PFSK-1 (cell line): ENCODE measurements around the gene BCL11B.

ENCODE experiments used
- FOXP2 ChIP-seq: optimal IDR thresholded peaks from 2 replicates; pipeline ENCODE3; 2011; ENCODE audit warnings: borderline replicate concordance, control low read depth, inconsistent platforms; ENCODE audit not compliant: insufficient read depth; ENCODE audit errors: extremely low read length, extremely low read depth
- POLR2AphosphoS5 ChIP-seq: IDR thresholded peaks from 2 replicates; pipeline ENCODE4 v1.6.1; 2012; ENCODE audit warnings: low read depth, mild to moderate bottlenecking, control low read depth, low read length, moderate library complexity
- SIN3A ChIP-seq: IDR thresholded peaks from 2 replicates; pipeline ENCODE4 v1.6.1; 2012; ENCODE audit warnings: mild to moderate bottlenecking, low read length, moderate library complexity, borderline replicate concordance; ENCODE audit not compliant: insufficient read depth
- TAF1 ChIP-seq: IDR thresholded peaks from 2 replicates; pipeline ENCODE4 v1.6.1; 2012; ENCODE audit warnings: low read length, control low read depth, borderline replicate concordance; ENCODE audit not compliant: insufficient read depth
- TF ChIP-seq, protein P1 (sequence below), 2 experiments: IDR thresholded peaks; 2 replicates each; pipeline versions ENCODE4 v1.6.1 to v1.8.0; 2011 to 2012; ENCODE audit warnings: low read depth in 2 of 2, low read length in 2 of 2, control low read depth in 1 of 2, inconsistent platforms in 1 of 2, mild to moderate bottlenecking in 1 of 2, moderate library complexity in 1 of 2; ENCODE audit not compliant: insufficient read depth in 1 of 2

Gene BCL11B

DNA sequence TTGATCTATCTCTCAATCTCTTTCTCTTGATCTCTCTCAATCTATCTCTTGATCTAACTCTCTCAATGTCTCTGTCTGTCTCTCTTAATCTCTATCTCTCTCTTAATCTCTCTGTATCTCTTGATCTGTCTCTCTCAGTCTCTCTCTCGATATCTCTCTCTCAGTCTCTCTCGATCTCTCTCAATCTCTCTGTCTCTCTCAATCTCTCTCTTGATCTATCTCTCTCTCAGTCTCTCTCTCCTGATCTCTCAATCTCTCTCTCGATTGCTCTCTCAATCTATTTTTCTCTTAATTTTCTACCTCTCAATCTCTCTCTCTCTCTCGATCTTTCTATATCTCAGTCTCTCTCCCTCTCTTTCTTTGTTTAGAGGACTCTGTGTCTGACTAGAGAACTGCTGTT is 126.7 kb downstream of the BCL11B start:
- TF ChIP-seq FOXP2, result no peak
- TF ChIP-seq, protein P1, sequence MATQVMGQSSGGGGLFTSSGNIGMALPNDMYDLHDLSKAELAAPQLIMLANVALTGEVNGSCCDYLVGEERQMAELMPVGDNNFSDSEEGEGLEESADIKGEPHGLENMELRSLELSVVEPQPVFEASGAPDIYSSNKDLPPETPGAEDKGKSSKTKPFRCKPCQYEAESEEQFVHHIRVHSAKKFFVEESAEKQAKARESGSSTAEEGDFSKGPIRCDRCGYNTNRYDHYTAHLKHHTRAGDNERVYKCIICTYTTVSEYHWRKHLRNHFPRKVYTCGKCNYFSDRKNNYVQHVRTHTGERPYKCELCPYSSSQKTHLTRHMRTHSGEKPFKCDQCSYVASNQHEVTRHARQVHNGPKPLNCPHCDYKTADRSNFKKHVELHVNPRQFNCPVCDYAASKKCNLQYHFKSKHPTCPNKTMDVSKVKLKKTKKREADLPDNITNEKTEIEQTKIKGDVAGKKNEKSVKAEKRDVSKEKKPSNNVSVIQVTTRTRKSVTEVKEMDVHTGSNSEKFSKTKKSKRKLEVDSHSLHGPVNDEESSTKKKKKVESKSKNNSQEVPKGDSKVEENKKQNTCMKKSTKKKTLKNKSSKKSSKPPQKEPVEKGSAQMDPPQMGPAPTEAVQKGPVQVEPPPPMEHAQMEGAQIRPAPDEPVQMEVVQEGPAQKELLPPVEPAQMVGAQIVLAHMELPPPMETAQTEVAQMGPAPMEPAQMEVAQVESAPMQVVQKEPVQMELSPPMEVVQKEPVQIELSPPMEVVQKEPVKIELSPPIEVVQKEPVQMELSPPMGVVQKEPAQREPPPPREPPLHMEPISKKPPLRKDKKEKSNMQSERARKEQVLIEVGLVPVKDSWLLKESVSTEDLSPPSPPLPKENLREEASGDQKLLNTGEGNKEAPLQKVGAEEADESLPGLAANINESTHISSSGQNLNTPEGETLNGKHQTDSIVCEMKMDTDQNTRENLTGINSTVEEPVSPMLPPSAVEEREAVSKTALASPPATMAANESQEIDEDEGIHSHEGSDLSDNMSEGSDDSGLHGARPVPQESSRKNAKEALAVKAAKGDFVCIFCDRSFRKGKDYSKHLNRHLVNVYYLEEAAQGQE (IDR thresholded peaks at IDR 0.05; ENCODE audit: insufficient read depth in 1 of 2, low read depth in 2 of 2, low read length in 2 of 2), result no peak
- TF ChIP-seq TAF1, result no peak
- TF ChIP-seq SIN3A, result no peak
- no peak for TF ChIP-seq POLR2AphosphoS5

DNA sequence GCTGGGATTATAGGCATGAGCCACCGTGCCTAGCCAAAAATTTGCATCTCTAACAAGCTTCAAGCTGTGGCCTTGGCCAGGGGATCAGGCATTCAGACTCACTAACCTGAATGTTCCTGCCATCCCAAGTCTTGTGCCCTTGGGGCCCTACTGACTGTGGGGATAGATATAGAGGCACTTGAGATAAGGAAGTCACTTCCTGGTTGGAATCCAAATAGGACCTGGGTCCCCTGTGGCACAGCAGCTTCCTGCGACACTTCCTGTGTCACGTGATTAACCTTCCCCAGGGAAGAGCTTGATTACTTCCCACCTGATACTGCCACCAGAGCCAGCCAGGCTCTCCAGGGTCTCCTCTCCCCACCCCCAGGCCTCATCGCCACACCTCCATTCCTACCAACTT is 128.2 kb downstream of the BCL11B start:
- TF ChIP-seq, protein P1 (IDR thresholded peaks at IDR 0.05; ENCODE audit: insufficient read depth in 1 of 2, low read depth in 2 of 2, low read length in 2 of 2), result no peak
- TF ChIP-seq SIN3A (no peak), FOXP2 (no peak), TAF1 (no peak), POLR2AphosphoS5 (no peak)

DNA sequence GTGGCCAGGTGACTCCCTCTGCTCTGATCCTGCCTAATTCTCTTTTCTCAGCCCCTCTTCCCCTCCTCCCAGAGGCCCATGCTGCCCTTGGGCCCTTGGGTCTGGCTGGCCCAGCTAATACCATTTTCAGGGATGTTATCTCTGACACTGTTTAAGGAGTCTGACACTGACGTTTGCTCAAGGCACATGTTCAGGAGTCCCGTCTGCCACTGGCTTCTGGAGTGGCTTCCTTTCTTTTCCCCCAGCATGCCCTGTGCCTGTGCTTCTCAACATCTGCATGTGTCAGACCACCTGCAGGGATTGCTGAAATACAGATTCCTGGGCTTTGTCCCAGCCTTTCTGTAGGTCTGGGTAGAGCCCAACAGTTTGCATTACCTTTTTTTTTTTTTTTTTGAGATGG is 128.9 kb downstream of the BCL11B start:
- TF ChIP-seq TAF1, result no peak
- no peak for TF ChIP-seq POLR2AphosphoS5
- TF ChIP-seq, protein P1 (IDR thresholded peaks at IDR 0.05; ENCODE audit: insufficient read depth in 1 of 2, low read depth in 2 of 2, low read length in 2 of 2), result no peak
- no peak for TF ChIP-seq SIN3A
- no peak for TF ChIP-seq FOXP2

DNA sequence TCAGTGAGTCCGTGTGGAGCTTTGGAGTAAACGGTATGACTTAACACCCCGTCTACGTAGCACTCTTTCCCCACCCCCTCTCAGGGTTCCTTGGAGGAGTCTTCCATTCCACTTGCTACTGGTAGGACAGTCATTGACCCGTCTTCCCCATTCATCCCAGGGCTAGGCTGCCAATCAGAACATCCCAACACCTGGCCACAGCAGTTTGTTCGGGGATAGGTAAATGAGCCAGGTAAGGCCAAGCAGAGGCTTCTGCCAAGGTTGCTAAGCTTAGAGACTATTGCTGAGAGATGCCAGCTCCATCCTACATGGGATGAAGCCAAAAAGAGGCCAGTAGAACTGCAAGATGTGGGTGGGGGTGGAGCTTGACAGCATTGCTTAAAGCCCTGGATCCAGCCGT is 130.8 kb downstream of the BCL11B start:
- TF ChIP-seq SIN3A (no peak), FOXP2 (no peak), TAF1 (no peak), POLR2AphosphoS5 (no peak)
- TF ChIP-seq, protein P1 (IDR thresholded peaks at IDR 0.05; ENCODE audit: insufficient read depth in 1 of 2, low read depth in 2 of 2, low read length in 2 of 2), result no peak
